GM19023 (cell line): ENCODE measurements around the gene SYCP2.

Source experiments
- ATAC-seq: cut with Tn5 transposase; IDR thresholded peaks from one replicate; pipeline ENCODE4 v1.9.1; 2021; ENCODE audit warnings: mild to moderate bottlenecking, moderate library complexity; ENCODE audit not compliant: unreplicated experiment

The SYCP2 gene

GRCh38 chr20:59944726-59945125, 11.3 kb upstream of the SYCP2 start:
- ATAC-seq = no peak

DNA sequence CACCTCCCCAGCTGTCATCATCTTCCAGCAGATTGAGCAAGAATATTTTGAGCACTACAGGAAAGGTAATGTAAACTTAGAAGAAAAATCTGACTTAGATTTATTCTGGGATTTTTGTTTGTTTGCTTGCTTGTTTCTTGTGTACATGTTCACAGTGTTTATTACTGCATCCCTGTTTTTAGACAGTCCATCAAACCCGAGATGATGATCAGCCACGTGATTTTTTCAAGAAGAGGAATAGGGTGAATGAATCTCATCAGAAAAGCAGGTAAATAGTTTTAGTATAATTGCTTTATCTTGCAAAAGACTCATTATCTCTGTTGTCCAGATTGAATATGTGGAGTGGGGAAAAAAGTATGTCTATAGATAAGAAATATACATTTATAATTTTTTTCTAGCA, 8.8 kb upstream of the SYCP2 start:
- no peak for ATAC-seq

DNA sequence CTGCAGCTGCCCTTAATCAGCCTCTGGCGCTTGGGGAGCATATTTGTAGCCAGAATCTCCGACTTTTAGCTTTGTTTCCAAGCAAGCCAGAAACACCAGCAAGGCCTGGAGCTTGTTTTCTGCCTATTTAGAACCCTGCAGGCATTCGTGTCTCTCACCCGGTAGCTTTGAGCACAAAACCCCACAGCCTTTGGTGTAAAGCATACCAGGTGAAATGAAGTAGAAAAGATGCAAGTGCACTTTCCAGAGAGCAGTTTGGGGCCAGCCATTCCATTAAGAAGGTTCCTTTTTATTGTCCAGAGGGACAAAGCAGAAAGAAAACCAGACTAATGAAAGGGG, 7.5 kb upstream of the SYCP2 start:
- peak; percentile 8 for ATAC-seq

DNA sequence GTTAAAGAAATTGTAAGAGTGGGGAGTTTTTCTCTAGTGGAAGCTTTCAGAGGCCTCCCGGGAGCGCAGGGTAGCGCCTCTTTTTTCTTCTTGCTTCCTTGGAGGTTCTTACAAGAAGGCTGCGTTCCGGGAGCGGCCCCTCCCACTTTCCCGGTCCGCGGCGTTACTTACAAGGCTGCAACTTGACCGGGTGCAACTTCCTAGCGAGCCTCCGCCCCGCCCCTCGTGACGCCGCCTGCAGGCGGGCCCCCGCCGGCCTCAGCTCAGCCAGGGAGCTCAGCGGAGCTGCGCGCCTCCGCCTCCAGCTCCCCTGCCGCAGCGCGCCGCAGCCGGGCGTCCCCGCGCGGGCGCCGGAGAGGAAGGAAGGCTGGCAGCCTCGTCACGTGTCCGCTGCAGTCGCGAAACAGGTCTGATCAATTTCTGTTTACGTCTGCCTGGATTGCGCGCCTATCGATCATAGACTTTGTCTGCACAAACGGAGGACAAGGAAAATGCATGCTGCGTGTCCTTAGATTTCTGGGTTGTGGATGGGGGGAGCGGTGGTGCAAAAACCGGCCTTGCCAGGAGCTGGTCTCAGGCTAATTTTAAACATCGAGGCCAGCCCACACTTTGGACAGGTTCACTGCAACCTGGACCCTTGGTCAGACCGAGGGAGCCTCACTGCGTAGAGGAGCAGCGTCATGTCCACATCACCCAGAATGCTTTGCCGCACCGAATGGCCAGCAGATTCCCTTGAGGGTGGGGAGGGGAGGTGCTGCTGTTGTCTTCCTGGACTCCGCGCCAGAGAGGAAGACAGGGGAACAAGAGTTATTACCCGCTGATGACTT, 6.9 kb upstream of the SYCP2 start, which contains the start of the genes FAM217B and PPP1R3D:
Gene FAM217B (plus strand): TSS at position 261 of the 827 bp plus-strand sequence. CDS start 3,555 bp downstream, outside the sequence.
Gene PPP1R3D (minus strand): TSS at position 177 of the 827 bp plus-strand sequence. CDS start 374 bp downstream, outside the sequence.
- peak; percentile 95 for ATAC-seq

GRCh38 chr20:59939879-59940128, 6.4 kb upstream of the SYCP2 start:
- peak; percentile 41 for ATAC-seq

DNA sequence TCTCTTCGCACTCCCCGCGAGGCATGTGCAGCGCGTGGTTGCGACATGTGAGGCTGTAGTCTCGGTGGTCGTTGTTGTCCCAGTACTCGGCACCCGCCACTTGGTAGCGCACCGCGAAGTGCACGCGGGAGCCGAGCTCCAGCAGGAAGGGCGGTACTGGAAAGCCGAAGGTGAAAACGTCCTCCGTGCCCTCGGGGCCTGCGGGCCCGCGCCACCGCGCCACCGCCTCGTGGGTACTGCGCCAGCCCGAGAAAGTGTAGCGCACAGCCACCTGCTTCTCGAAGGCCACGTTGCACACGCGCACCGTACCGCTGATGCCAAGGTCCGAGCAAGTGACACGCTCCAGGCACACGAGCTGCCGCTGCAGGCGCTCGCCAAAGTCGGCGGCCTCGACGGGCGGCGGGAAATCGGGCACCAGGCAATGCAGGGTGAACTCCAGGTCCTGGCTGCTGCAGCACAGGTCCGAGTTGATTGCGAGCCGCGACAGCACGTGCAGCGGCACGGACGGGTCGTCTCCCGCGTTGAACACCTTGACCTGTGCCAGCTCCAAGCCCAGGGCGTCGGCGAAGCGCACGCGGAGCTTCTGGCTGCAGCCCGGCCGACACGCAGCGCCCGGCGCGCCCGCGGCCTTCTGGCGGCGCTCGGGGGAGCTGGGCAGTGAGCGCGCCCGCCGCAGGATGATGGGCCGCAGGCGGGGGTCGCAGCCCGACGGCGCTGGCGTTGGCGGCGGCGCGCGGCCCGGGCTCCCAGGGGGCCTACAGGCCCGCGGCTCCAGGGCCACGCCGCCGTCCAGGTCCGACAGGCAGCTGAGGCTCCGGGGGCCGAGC, 5.8 kb upstream of the SYCP2 start:
- ATAC-seq = no peak

GRCh38 chr20:59938696-59939051, 5.2 kb upstream of the SYCP2 start:
- no peak for ATAC-seq

DNA sequence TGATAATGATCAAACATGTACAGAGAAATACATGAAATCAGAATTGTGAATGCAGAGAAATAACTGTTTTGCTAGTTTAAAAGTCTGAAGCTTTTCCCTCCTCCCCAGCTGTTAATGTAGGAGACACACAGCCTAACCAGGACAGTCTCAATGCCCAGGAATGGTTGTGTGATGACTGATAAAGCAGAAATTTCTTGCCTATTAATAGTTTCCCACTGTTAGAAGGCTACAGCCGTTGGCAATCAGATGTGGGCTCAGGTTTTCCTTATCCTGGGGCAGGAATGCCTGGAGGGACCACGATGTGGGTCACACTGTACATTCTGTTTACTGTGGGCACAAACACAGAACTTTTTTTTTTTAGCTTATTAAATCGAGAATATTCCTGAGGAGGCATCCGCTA, 4.8 kb upstream of the SYCP2 start:
- no peak for ATAC-seq

GRCh38 chr20:59937150-59937549, 3.7 kb upstream of the SYCP2 start:
- no peak for ATAC-seq

DNA sequence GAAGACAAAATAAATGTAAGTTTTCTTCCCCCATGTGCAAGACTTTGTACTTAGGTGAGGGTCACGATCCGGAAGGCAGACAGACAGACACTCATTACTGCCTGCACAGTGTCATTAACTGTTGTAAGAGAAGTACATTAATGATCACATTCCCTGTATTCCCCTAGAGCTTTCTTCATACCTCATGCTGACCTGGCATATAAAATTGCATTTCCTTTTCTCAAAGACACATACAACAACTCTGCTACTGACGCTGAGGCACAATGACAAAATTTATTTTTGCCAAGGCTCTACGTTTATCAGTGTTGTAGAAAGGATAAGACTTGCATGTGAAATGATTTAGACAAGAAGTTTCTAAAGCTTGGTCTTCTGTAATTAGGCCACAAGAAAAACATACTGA, 3.0 kb upstream of the SYCP2 start:
- ATAC-seq = no peak

DNA sequence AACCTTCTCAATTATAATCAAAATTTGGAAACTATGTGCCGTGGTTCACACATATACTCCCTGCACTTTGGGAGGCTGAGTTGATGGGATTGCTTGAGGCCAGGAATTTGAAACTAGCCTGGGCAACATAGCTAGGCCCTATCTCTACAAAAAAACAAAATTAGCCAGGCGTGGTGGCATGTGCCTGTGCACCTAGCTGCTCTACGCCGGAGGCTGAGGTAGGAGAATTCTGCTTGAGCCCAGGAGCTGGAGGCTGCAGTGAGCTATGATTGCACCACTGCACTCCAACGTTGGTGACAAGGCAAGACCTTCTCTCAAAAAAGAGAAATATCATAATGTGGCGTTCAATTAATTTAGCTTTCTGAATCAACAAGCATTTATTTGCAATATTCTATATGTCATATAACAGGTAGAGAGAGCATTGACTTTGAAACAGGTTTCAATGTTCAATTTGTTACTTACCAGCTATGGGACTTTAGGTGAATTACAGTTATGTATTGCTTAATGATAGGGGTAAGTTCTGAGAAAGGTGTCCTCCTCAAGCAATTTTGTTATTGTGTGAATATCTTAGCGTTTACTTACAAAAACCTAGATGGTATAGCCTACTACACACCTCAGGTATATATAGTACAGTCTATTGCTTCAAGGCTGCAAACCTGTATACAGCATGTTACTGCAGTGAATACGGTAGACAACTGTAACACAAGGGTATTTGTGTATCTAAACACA, 2.2 kb upstream of the SYCP2 start:
- ATAC-seq = no peak

DNA sequence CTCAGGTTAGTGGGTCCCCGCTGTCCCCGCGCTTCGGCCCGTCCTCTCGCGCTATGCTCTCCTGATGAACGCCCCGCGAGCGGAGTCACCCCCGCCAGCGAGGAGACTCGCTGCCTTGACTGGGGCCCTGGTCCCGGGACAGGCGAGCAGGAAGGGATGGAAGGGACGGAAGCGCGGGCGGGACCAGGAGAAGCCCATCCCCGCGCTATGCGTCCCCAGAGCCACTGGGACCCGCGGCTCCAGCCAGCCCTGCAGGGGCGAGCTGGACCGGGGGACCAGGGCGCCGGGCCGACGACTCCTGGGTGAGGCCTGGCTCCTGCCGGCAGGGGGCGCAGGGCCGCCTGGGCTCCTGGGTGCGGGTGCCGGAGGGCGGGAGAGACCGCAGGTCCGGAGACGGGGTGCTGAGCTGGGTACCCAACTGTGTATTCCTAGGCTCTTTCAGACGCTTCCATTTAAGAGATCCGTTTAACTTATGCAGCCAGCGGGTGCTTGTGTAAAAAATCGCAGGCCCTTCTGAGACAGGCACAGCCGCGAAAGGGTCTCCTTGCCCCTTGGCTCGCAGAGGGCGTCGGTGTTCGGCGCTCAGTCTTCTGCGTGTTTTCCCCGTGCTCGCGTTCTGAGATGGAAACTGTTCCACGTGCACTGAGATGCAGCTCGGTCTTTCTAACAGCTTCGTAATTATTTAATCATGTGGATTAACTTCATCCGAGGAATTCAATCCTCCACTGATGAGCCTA, 580 bp upstream of the SYCP2 start:
- peak; percentile 86 for ATAC-seq

- no peak for ATAC-seq
These were observed 681 bp downstream of the SYCP2 start for GRCh38 chr20:59932616-59933295.

DNA sequence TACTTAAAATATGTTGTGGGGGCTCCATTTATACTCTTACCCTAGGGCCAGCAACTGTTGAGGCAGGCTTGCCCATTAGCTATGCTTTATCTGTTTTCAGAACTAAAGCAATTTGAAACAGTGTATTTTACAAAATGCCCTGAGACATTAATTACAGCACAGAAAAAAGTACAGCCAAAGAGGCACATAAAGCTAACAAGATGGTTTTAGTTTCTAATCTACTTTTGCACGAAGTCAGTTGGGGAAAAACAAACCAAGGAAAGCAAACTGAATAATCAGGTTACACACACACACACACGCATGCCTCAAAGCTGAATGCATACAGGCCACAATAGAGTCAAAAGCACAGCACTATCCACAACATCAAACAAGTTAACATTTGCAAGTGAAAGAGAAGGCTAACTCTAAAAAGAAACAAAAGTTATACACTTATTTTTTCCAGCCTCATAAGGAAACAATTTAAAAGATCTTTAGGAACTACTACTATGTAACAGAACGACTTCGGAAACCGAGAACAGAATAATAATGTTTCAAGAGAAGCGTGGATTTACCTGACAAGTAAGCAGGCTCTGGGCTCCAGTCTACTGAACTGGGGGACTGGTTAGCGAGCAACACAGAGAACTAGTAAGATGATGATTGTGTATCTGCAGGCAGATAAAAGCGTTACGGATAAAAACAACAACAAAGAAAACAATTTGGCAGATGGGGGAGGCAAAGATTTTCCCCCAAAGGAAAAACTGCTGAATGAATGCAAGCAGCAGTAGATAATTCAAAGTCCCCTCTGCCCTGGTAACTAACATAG, 1.7 kb downstream of the SYCP2 start:
- ATAC-seq = no peak

- no peak for ATAC-seq
These were observed 7.5 kb downstream of the SYCP2 start for GRCh38 chr20:59925899-59926298.

GRCh38 chr20:59925359-59925758, 8.1 kb downstream of the SYCP2 start:
- ATAC-seq = no peak

DNA sequence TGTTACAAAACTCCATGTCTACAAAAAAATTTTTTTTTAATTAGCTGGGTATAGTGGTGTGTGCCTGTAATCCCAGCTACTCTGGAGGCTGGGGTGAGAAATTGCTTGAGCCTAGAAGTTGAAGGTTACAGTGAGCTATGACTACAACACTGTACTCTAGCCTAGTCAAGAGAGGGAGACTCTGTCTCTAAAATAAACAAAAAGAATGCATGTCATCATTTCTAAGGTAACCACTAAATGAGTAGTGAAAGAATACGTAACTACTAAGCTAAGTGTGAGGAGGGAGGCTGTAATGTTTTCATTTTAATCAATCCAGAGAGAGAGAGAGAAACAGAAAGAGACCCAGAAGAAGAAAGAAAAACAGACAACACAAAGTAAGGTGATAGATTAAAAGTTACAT, 9.9 kb downstream of the SYCP2 start:
- ATAC-seq = no peak

- ATAC-seq = no peak
These were observed 12.5 kb downstream of the SYCP2 start for GRCh38 chr20:59920944-59921343.

- no peak for ATAC-seq
These were observed 20.8 kb downstream of the SYCP2 start for GRCh38 chr20:59912609-59913008.

- no peak for ATAC-seq
These were observed 22.4 kb downstream of the SYCP2 start for GRCh38 chr20:59911041-59911440.
